Heart right ventricle (tissue), 16 donors: ENCODE measurements around the gene CPLX4. TPM values are rescaled to one million over a fixed set of nuclear protein-coding genes. Genes with fewer than 3 reads are reported as not detected.
A peak's percentile ranks its signal among the peaks of the same experiment; 100 is the strongest.

Experiments
- ATAC-seq, 8 donors: fragments of 200-7000 bp; cut with Tn5 transposase; one replicate each; pipeline ENCODE4 v1.9.1; 2020; ENCODE audit warnings: mild to moderate bottlenecking in 8 of 8, moderate library complexity in 8 of 8, moderate number of reproducible peaks in 1 of 8
- DNase-seq, 2 donors: peaks; one replicate each; pipeline ENCODE4 v3.0.0-alpha.2; 2020
- H3K27ac ChIP-seq, 10 donors: fragments of 200-600 bp; sonication (generic) in 2 of 10; one replicate each; pipeline versions ENCODE4 v1.5.0 to v1.8.0; 2020 to 2022; ENCODE audit warnings: mild to moderate bottlenecking in 3 of 10
- H3K27me3 ChIP-seq, 7 donors: fragments of 200-600 bp; one replicate each; pipeline ENCODE4 v1.8.0; 2021 to 2022; ENCODE audit warnings: mild to moderate bottlenecking in 2 of 7
- H3K36me3 ChIP-seq, 9 donors: fragments of 200-600 bp; sonication (generic) in 1 of 9; one replicate each; pipeline versions ENCODE4 v1.5.0 to v1.8.0; 2020 to 2022; ENCODE audit warnings: mild to moderate bottlenecking in 2 of 9
- H3K4me1 ChIP-seq, 9 donors: fragments of 200-600 bp; sonication (generic) in 1 of 9; one replicate each; pipeline versions ENCODE4 v1.5.0 to v1.8.0; 2020 to 2022; ENCODE audit warnings: mild to moderate bottlenecking in 4 of 9
- H3K4me3 ChIP-seq, 10 donors: fragments of 200-600 bp; sonication (generic) in 2 of 10; one replicate each; pipeline versions ENCODE4 v1.5.0 to v1.8.0; 2020 to 2022; ENCODE audit warnings: mild to moderate bottlenecking in 7 of 10, moderate library complexity in 2 of 10
- H3K9me3 ChIP-seq, 11 donors: fragments of 200-600 bp in 10 of 11; sonication (generic) in 2 of 11; one replicate each; pipeline versions ENCODE4 v1.5.0 to v1.8.0; 2013 to 2022; ENCODE audit warnings: mild to moderate bottlenecking in 2 of 11, control low read depth in 1 of 11, moderate library complexity in 1 of 11
- WGBS, 2 donors: extraction: QIAGEN DNeasy Blood & Tissue Kit; methylation state at CpG; one replicate each; pipeline ENCODE4 v1.1.7; 2013; ENCODE audit warnings: inconsistent platforms in 1 of 2; 5-methylcytosine and 5-hydroxymethylcytosine counted together
- intact Hi-C, 10 donors: fragments of 100-400 bp; cut with DNase I; formaldehyde crosslinking; loops; one replicate each; pipeline versions ENCODE4 v1.11.1 to v1.14.2; 2022
- polyA plus RNA-seq, 2 donors: library from polyadenylated mRNA; stranded (reverse); fragments of 200-250 nt; gene quantifications; one replicate each; pipeline ENCODE4 v1.2.3, GENCODE V29; 2013
- total RNA-seq, 10 donors: library from RNA; stranded (reverse); fragmentation: NEBNext Ultra II Directional in 3 of 10; extraction: Animal tissue kit (Norgen Biotek cat#: 25700) in 3 of 10; gene quantifications; one replicate each; pipeline versions ENCODE4 v1.2.1 to v1.2.4, GENCODE V29; 2021 to 2023
- TF ChIP-seq, protein P1 (sequence below), 9 donors: fragments of 200-600 bp; sonication (generic) in 2 of 9; IDR thresholded peaks; one replicate each; pipeline versions ENCODE4 v1.5.0 to v1.8.0; 2021 to 2022; ENCODE audit warnings: antibody characterized with exemption in 9 of 9, mild to moderate bottlenecking in 5 of 9, moderate library complexity in 1 of 9
- donor health status: Arrhythmogenic right ventricular cardiomyopathy.
- donor health status: ischemic (EF 13 %, LVEDD 7.1; RV severe dilation, severe dysfunction).
- donor health status: healthy with polysubstance abuse.
- donor health status: DM: no; HTN: yes; CAD: no.
- donor health status: DM: no; HTN: no; CAD: no.
- donor health status: ischemic (EF 25% LVEDD 6.9; RV normal size, moderate dysfunction).
- donor health status: ischemic (EF 25% LVEDD 5.7; RV mildly dilated, moderate dysfunction).
- donor health status: healthy.
- donor health status: DM: yes; HTN: yes; CAD: no.
- donor health status: Ischemic cardiomyopathy.
- donor health status: ischemic (EF 35%, LVEDD 5.7; RV mildly dilated, moderate dysfunction).
- donor health status: nonischemic (EF 11% LVEDD 7.7; RV severe dilation, severe dysfunction).
- donor health status: DM: yes; HTN: yes; CAD: no.
- donor health status: PGD.
- donor health status: ischemic (EF 29% LVEDD 5.4; RV normal size, mild dysfunction).
- donor health status: nonischemic (EF 23%, LVEDD 6.1; RV moderate dilation, normal function).

Gene CPLX4
- total and polyA plus RNA-seq, 12 donors: 0.11 TPM; not detected in 11

DNA sequence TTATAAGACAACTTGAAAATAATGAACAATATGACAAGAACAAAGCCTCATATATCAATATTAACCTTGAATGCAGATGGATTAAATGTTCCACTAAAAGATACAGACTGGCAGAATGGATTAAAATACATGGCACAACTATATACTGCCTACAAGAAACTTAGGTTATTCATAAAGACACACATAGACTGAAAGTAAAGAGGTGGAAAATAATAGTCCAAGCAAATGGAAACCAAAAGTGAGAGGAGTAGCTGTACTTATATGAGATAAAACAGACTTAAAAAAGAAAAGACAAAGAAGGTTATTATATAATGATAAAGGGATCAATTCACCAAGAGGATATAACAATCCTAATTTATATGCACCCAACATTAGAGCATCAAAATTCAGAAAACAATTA lies 22.4 kb upstream of the CPLX4 start:
- TF ChIP-seq, protein P1, sequence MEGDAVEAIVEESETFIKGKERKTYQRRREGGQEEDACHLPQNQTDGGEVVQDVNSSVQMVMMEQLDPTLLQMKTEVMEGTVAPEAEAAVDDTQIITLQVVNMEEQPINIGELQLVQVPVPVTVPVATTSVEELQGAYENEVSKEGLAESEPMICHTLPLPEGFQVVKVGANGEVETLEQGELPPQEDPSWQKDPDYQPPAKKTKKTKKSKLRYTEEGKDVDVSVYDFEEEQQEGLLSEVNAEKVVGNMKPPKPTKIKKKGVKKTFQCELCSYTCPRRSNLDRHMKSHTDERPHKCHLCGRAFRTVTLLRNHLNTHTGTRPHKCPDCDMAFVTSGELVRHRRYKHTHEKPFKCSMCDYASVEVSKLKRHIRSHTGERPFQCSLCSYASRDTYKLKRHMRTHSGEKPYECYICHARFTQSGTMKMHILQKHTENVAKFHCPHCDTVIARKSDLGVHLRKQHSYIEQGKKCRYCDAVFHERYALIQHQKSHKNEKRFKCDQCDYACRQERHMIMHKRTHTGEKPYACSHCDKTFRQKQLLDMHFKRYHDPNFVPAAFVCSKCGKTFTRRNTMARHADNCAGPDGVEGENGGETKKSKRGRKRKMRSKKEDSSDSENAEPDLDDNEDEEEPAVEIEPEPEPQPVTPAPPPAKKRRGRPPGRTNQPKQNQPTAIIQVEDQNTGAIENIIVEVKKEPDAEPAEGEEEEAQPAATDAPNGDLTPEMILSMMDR (IDR thresholded peaks at IDR 0.05): no peak
- Histone ChIP-seq H3K9me3 (peaks cover 0 to 35% (median 7%) of the 10 kb centered on the region in 11 donors), H3K4me1 (no peaks in the 10 kb centered on the region), H3K27ac (no peak overlapping the region), H3K36me3 (peaks cover 0 to 100% (median 63%) of the 10 kb centered on the region in 9 donors), H3K27me3 (no peaks in the 10 kb centered on the region), H3K4me3 (no peak overlapping the region)
- ATAC-seq (no peak), DNase-seq (no peak)
- intact Hi-C loops: no loop called here

- Histone ChIP-seq H3K27me3 (no peaks in the 10 kb centered on the region), H3K36me3 (peaks cover 0 to 100% (median 58%) of the 10 kb centered on the region in 9 donors), H3K4me3 (no peak overlapping the region), H3K9me3 (peaks cover 0 to 35% (median 7%) of the 10 kb centered on the region in 11 donors), H3K27ac (no peak overlapping the region), H3K4me1 (no peaks in the 10 kb centered on the region)
- TF ChIP-seq, protein P1 (IDR thresholded peaks at IDR 0.05): no peak
- intact Hi-C loops: no loop called here
- no peak for DNase-seq
- no peak for ATAC-seq
- 85 to 89% methylated on average over 2 of the region's 2 CpGs for WGBS, 2 donors
Measured at GRCh38 chr18:59340312-59340711, 21.9 kb upstream of the CPLX4 start.

DNA sequence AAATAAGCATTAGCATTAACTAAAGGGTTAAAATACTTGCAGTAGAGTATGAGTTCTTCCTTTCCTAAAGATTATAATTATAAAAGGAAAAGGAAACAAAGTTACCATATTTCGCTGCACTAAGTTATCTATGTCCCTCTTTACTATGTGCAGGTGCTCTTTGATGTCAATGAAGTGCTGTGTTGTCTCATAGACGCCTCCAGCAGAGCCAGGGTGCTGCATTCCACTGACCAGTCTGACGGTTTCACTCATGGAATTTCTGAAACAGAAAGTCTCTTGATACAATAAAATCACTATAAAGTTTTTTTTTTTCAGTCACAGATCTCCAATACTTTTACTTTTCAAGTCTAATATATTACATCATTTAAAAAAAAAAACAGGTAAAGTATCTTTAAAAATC lies 14.5 kb upstream of the CPLX4 start:
- H3K27me3 ChIP-seq: no peaks in the 10 kb centered on the region
- intact Hi-C loops: no loop called here
- H3K27ac ChIP-seq: no peak overlapping the region
- no peaks in the 10 kb centered on the region for H3K9me3 ChIP-seq
- H3K4me3 ChIP-seq: no peak overlapping the region
- WGBS, 2 donors: 49 to 64% methylated on average over 3 of the region's 3 CpGs
- H3K36me3 ChIP-seq: peaks cover 0 to 100% (median 54%) of the 10 kb centered on the region in 9 donors
- peak in 1 of 8 donors; percentile 70 for ATAC-seq
- DNase-seq: no peak
- TF ChIP-seq, protein P1 (IDR thresholded peaks at IDR 0.05): no peak
- H3K4me1 ChIP-seq: no peaks in the 10 kb centered on the region

DNA sequence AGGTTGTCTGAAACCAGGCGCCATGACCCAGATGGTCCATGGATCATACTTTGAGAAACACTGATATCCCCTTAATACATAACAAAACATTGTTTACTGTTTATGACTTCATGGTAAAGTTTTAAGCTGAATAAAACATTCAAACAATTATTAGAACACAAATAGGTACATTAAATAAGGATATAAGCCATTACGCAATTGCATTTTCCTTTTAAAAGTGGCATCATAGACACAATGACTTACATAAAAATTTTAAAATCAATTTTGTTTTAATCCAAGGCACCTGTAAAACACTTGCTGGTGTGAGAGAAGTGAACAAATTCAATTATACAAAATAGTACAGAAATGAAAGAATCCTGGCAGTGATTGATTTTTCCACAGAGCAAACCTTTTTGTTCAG lies 10.2 kb upstream of the CPLX4 start:
- Histone ChIP-seq H3K4me3 (no peak overlapping the region), H3K36me3 (peaks cover 0 to 81% (median 63%) of the 10 kb centered on the region in 9 donors), H3K27me3 (no peaks in the 10 kb centered on the region), H3K9me3 (no peaks in the 10 kb centered on the region), H3K27ac (no peak overlapping the region), H3K4me1 (no peaks in the 10 kb centered on the region)
- TF ChIP-seq, protein P1 (IDR thresholded peaks at IDR 0.05): no peak
- WGBS, 2 donors: 99 to 100% methylated on average over 2 of the region's 2 CpGs
- no peak for ATAC-seq
- intact Hi-C loops: no loop called here
- DNase-seq: no peak
